OCI-LY7 (cell line): ENCODE results near the gene ITGB2.

Experiments
- CTCF ChIP-seq: fragments of 200-600 bp; sonication (generic); conservative IDR thresholded peaks from 2 replicates; pipeline ENCODE4 v1.5.1; 2014; ENCODE audit warnings: mild to moderate bottlenecking, antibody characterized with exemption, low read length, moderate library complexity, mixed read lengths
- EZH2phosphoT487 ChIP-seq: fragments of 200-600 bp; sonication (generic); IDR thresholded peaks from 2 replicates; pipeline ENCODE4 v1.6.1; 2018; ENCODE audit warnings: low read depth, borderline replicate concordance, mild to moderate bottlenecking, mixed run types, antibody characterized with exemption, low read length, moderate library complexity, mixed read lengths

DNA sequence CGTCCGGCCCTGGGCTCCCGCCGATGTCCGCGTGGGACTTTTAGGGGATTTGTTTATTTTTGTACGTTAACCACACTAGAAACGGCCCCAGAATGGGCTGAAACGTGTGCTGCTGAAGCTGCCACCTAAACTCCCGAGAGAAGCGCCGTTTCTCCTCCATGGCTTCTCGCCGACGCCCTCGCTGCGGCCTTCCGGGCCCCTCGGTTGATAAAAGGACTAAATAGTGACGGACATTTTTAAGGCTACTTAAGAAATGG lies 46.5 kb downstream of the ITGB2 start:
- TF ChIP-seq CTCF: no peak
- TF ChIP-seq EZH2phosphoT487: no peak
